Measurements from ENCODE around the gene TMEM19.

DNA sequence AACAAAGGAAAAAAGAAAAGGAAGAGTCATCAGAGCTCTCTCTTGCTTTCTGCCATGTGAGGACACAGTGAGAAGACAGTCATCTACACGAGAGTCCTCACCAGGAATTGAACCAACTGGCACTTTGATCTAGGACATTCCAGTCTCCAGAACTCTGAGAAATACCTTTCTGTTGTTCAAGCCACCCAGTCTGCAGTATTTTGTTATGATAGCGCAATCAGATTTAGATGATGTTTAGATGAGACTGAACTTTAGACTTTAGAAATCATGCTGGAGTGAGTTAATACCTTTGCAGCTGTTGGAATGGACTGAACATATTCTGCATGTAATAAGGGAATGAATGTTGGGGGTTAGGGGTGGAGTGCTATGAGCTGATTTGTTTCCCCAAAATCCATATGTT is 40.7 kb downstream of the TMEM19 start:
- no peak for TF ChIP-seq POLR2A (IDR thresholded peaks at IDR 0.05; ENCODE audit: low read length)
- TF ChIP-seq GATA1 (IDR thresholded peaks at IDR 0.05; ENCODE audit: low read depth, low read length) = no peak

Measured in erythroblast (primary cell).